ENCODE data around the gene SCLY. TPM values are rescaled to one million over a fixed set of nuclear protein-coding genes. Genes with fewer than 3 reads are reported as not detected.

The SCLY gene
- polyA plus RNA-seq, 2 of the 4 experiments (the other 2 are of a cell fraction) = 19.0 to 28.3 TPM

GRCh38 chr2:238145851-238146250 is 85.0 kb downstream of the SCLY start (continued):
- TF ChIP-seq ZSCAN20 (CRISPR knock-in tag; IDR thresholded peaks at IDR 0.05) = no peak
- TF ChIP-seq CBX2 (IDR thresholded peaks at IDR 0.05; ENCODE audit: borderline replicate concordance, low read depth) = no peak

DNA sequence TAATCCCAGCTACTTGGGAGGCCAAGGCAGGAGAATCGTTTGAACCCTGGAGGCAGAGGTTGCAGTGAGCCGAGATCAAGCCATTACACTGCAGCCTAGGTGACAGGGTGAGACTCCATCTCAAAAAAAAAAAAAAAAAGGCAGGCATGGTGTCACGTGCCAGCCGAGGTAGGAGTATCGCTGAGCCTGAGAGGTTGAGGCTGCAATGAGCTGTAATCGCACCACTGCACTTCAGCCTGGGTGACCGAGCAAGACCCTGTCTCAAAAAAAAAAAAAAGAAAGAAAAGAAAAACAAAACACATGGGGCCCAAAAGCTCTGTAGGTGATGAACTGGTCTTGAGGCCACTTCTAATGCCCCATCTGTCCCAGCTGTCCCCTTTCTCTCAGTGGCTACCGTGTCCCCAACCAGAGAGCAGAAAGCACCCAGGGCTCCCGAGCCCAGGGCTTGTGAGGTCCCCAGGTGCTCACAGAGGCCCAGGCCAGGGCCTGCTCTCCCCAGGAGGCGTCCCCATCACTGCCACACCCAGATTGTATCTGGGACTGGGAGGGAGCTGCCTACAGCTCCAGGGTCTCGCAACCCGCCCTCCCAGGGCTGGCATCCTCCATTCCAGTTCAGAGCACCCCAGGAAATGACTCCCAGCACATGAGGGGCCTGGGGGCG is 86.2 kb downstream of the SCLY start:
- Histone ChIP-seq H3K4me1 (peaks cover 21% of the 10 kb centered on the region), H3K4me2 (no peak overlapping the region), H3K27ac (peak overlapping the region in 1 of 2 experiments; percentile 28; a peak in 1 of 6 replicates), H3K4me3 (no peak overlapping the region), H3K9me3 (no peaks in the 10 kb centered on the region)
- WGBS (ENCODE audit: missing lambda C conversion rate) = 82% methylated on average over 12 of the region's 13 CpGs
- ChIA-PET CTCF (no interaction called here), POLR2A (no interaction called here)
- TF ChIP-seq NR3C1 (IDR thresholded peaks at IDR 0.05) (no peak), RARB (CRISPR knock-in tag; IDR thresholded peaks at IDR 0.05) (no peak), TP53 (CRISPR knock-in tag; IDR thresholded peaks at IDR 0.05) (no peak), RCOR1 (IDR thresholded peaks at IDR 0.05; ENCODE audit: low read depth, low read length) (no peak), POLR2AphosphoS2 (conservative IDR thresholded peaks at IDR 0.05; ENCODE audit: low read length) (no peak), HOXB5 (CRISPR knock-in tag; IDR thresholded peaks at IDR 0.05) (no peak), POLR2A (IDR thresholded peaks at IDR 0.05; ENCODE audit: low read length) (no peak), KDM5A (IDR thresholded peaks at IDR 0.05) (no peak), RFX5 (IDR thresholded peaks at IDR 0.05) (no peak), CBX2 (IDR thresholded peaks at IDR 0.05; ENCODE audit: borderline replicate concordance, low read depth) (no peak)
- DNase-seq (ENCODE audit: low read depth in 1 of 2, low spot score in 1 of 2) (no peak), FAIRE-seq (no peak), ATAC-seq (no peak)

GRCh38 chr2:238148981-238149380 is 88.2 kb downstream of the SCLY start:
- DNase-seq (ENCODE audit: low read depth in 1 of 2, low spot score in 1 of 2) = no peak
- no peak for FAIRE-seq
- CTCF ChIA-PET = no interaction called here

More at GRCh38 chr2:238148981-238149380, 88.2 kb downstream of the SCLY start:
- H3K27ac ChIP-seq = no peak overlapping the region
- WGBS (ENCODE audit: missing lambda C conversion rate) = 100% methylated on average over 1 of the region's 15 CpGs
- no peak overlapping the region for H3K4me2 ChIP-seq
- peaks cover 1% of the 10 kb centered on the region for H3K4me1 ChIP-seq
- no peak overlapping the region for H3K4me3 ChIP-seq
- TF ChIP-seq NR3C1 (IDR thresholded peaks at IDR 0.05) = no peak
- no peak for TF ChIP-seq MYC (IDR thresholded peaks at IDR 0.05; ENCODE audit: borderline replicate concordance, low read length)
- TF ChIP-seq GATA3 (IDR thresholded peaks at IDR 0.05; ENCODE audit: borderline replicate concordance) = no peak
- TF ChIP-seq KDM1A (IDR thresholded peaks at IDR 0.05; ENCODE audit: low read depth) = no peak
- TF ChIP-seq POLR2A (IDR thresholded peaks at IDR 0.05; ENCODE audit: low read length) = no peak
- no peak for TF ChIP-seq CBX8 (IDR thresholded peaks at IDR 0.05)
- no peak for TF ChIP-seq EHMT2 (IDR thresholded peaks at IDR 0.05; ENCODE audit: low read depth)
- TF ChIP-seq MAZ (IDR thresholded peaks at IDR 0.05; ENCODE audit: borderline replicate concordance, low read depth, low read length) = no peak
- no peak for TF ChIP-seq FOXS1 (CRISPR knock-in tag; IDR thresholded peaks at IDR 0.05)
- TF ChIP-seq, protein P1, sequence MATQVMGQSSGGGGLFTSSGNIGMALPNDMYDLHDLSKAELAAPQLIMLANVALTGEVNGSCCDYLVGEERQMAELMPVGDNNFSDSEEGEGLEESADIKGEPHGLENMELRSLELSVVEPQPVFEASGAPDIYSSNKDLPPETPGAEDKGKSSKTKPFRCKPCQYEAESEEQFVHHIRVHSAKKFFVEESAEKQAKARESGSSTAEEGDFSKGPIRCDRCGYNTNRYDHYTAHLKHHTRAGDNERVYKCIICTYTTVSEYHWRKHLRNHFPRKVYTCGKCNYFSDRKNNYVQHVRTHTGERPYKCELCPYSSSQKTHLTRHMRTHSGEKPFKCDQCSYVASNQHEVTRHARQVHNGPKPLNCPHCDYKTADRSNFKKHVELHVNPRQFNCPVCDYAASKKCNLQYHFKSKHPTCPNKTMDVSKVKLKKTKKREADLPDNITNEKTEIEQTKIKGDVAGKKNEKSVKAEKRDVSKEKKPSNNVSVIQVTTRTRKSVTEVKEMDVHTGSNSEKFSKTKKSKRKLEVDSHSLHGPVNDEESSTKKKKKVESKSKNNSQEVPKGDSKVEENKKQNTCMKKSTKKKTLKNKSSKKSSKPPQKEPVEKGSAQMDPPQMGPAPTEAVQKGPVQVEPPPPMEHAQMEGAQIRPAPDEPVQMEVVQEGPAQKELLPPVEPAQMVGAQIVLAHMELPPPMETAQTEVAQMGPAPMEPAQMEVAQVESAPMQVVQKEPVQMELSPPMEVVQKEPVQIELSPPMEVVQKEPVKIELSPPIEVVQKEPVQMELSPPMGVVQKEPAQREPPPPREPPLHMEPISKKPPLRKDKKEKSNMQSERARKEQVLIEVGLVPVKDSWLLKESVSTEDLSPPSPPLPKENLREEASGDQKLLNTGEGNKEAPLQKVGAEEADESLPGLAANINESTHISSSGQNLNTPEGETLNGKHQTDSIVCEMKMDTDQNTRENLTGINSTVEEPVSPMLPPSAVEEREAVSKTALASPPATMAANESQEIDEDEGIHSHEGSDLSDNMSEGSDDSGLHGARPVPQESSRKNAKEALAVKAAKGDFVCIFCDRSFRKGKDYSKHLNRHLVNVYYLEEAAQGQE (IDR thresholded peaks at IDR 0.05) = no peak
- TF ChIP-seq CEBPB (IDR thresholded peaks at IDR 0.05) = no peak
- no peak for TF ChIP-seq JUNB (IDR thresholded peaks at IDR 0.05)
- H3K9me3 ChIP-seq = no peaks in the 10 kb centered on the region
- ATAC-seq = no peak
- POLR2A ChIA-PET = no interaction called here

Small RNA genes within 50 kb of the gene (small RNA-seq; reads per million reads assigned to genes)
- gene RNU6-1333P = 0 reads per million in 6 experiments

Other genes with a start within 250 kb of the SCLY start
- gene RAMP1, start 201.4 kb upstream of the SCLY start, polyA plus RNA-seq (2011; rRNA removed) = not detected in 2 replicates
- not detected in 3 replicates for gene RAMP1, start 201.4 kb upstream of the SCLY start, polyA plus RNA-seq (2017; fragmentation: RNase III; extraction: RNeasy Plus Mini Kit Qiagen cat#74134 plus additional on column Dnase treatment)
- gene UBE2F, start 94.0 kb upstream of the SCLY start, polyA plus RNA-seq (2011; rRNA removed) = 65.5 and 81.1 TPM in 2 replicates
- gene UBE2F, start 94.0 kb upstream of the SCLY start, polyA plus RNA-seq (2017; fragmentation: RNase III; extraction: RNeasy Plus Mini Kit Qiagen cat#74134 plus additional on column Dnase treatment) = 49.1 to 51.3 TPM (median 49.7 TPM) in 3 replicates
- gene ESPNL, start 39.3 kb downstream of the SCLY start, polyA plus RNA-seq (2011; rRNA removed) = 0.04 and 0.07 TPM in 2 replicates
- gene ESPNL, start 39.3 kb downstream of the SCLY start, polyA plus RNA-seq (2017; fragmentation: RNase III; extraction: RNeasy Plus Mini Kit Qiagen cat#74134 plus additional on column Dnase treatment) = 0.15 to 0.22 TPM (median 0.17 TPM) in 3 replicates
- gene KLHL30, start 77.7 kb downstream of the SCLY start, polyA plus RNA-seq (2011; rRNA removed) = 0.04 TPM in 1 of 2 replicates, not detected in the other
- gene KLHL30, start 77.7 kb downstream of the SCLY start, polyA plus RNA-seq (2017; fragmentation: RNase III; extraction: RNeasy Plus Mini Kit Qiagen cat#74134 plus additional on column Dnase treatment) = 0.03 to 0.04 TPM (median 0.03 TPM) in 3 replicates
- 2.6 and 3.7 TPM in 2 replicates for gene ERFE, start 98.0 kb downstream of the SCLY start, polyA plus RNA-seq (2011; rRNA removed)
- gene ERFE, start 98.0 kb downstream of the SCLY start, polyA plus RNA-seq (2017; fragmentation: RNase III; extraction: RNeasy Plus Mini Kit Qiagen cat#74134 plus additional on column Dnase treatment) = 2.0 to 3.6 TPM (median 2.6 TPM) in 3 replicates
- 27.7 and 41.4 TPM in 2 replicates for gene ILKAP, start 142.7 kb downstream of the SCLY start, polyA plus RNA-seq (2011; rRNA removed)
- gene ILKAP, start 142.7 kb downstream of the SCLY start, polyA plus RNA-seq (2017; fragmentation: RNase III; extraction: RNeasy Plus Mini Kit Qiagen cat#74134 plus additional on column Dnase treatment) = 36.3 to 38.4 TPM (median 38.2 TPM) in 3 replicates
- gene HES6, start 179.0 kb downstream of the SCLY start, polyA plus RNA-seq (2011; rRNA removed) = 5.2 and 5.4 TPM in 2 replicates
- gene HES6, start 179.0 kb downstream of the SCLY start, polyA plus RNA-seq (2017; fragmentation: RNase III; extraction: RNeasy Plus Mini Kit Qiagen cat#74134 plus additional on column Dnase treatment) = 6.1 to 7.5 TPM (median 7.3 TPM) in 3 replicates
- 8.5 and 14.4 TPM in 2 replicates for gene PER2, start 227.6 kb downstream of the SCLY start, polyA plus RNA-seq (2011; rRNA removed)
- 3.4 to 4.2 TPM (median 3.6 TPM) in 3 replicates for gene PER2, start 227.6 kb downstream of the SCLY start, polyA plus RNA-seq (2017; fragmentation: RNase III; extraction: RNeasy Plus Mini Kit Qiagen cat#74134 plus additional on column Dnase treatment)